ENCODE measurements around the gene LLGL1.

The LLGL1 gene

DNA sequence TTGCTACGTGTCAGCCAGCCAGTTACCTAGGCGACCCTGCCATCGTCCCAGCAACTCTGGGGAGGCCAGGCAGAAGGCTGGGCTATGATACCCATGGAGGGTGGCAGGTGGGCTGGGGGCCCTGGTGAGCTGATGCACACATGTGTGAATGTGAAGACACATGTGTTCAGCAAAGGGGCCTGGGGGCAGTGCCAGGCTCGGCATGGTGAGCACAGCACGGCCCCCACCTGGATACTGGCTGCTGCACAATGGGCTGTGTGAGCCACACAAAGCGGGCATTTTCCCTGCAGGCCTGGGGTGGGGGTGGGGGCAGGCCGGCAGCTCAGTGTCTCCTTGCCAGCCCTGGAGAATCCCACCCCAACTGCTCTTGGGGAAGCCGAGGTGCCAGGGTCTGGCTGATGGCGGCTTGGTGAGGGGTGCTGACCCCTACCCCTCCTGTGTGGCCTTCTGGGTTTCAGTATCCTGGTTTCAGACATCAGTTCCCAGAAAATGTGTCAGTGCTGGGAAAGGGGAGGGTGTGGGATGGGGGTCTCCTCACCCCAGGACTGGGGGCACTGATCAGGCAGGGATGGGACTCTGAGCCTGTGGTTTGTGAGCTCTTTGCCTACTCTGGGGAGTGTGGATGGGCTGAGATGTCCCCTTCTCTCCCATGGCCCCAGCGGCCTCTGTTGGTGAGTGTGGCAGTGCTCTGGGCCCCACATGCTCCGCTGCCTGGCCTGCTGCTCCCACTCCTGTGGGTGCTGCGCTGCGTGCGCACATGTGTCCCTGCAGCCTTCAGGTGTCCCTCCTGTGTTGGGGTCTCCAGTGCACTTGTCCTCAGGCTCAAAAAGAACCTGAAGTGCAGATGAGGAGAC, 5.1 kb downstream of the LLGL1 start:
- peak; percentile 92 for DNase-seq (ENCODE audit: low spot score)

DNA sequence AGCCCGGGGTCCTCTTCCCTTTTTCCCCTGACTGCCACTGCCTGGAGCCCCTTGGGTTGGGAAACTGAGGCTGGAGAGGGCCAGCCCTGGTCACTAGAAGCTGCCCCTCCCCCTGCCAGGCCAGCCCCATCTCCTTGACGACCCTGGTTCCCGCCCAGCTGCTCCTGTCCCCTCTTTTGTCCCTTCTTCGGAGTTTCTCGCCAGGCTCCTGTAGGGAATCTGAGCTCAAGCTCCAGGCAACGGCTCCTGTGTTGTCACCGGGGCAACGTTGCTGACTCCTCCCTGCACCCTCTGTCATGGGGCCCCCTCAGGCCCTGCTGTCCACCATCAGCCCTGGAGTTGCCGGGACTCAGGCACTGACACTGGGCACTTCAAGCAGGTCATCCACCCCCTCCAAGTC, 5.7 kb downstream of the LLGL1 start:
- DNase-seq (ENCODE audit: low spot score): peak; percentile 68

DNA sequence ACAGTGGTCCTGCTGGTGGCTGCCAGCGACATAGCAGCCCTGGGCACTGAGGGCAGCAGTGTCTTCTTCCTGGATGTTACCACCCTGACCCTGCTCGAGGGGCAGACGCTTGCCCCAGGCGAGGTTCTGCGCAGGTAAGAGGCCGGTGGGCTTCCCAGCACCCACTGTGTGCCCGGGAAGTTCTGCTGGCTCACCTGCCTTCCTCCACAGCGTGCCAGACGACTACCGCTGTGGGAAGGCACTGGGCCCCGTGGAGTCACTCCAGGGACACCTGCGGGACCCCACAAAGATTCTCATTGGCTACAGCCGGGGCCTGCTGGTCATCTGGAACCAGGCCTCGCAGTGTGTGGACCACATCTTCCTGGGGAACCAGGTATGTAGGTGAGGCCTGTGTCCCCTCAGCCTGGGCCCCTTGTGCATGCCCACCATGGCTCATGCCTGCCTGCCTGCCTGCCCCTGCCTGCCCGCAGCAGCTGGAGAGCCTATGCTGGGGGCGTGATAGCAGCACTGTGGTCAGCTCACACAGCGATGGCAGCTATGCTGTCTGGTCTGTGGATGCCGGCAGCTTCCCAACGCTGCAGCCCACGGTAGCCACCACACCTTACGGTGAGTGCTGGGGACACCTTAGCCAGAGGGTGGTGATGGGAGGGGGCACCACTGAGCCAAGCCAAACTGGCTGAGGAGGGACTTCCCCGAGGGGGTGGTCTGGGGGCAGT, 8.5 kb downstream of the LLGL1 start:
- DNase-seq (ENCODE audit: low spot score): no peak

DNA sequence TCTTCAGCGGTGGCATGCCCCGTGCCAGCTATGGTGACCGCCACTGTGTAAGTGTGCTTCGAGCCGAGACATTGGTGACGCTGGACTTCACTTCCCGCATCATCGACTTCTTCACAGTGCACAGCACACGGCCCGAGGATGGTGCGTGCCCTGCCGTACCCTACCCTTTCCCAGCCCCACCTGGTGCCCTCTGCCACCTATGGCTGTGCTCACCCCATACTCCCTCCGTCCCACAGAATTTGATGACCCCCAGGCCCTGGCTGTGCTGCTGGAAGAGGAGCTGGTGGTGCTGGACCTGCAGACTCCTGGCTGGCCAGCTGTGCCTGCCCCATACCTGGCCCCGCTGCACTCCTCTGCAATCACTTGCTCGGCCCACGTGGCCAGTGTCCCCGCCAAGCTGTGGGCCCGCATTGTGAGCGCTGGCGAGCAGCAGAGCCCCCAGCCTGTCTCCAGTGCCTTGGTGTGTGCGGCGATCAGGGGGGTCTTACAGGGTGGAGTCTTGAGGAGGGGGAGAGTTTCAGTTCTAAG, 9.5 kb downstream of the LLGL1 start:
- no peak for DNase-seq (ENCODE audit: low spot score)

DNA sequence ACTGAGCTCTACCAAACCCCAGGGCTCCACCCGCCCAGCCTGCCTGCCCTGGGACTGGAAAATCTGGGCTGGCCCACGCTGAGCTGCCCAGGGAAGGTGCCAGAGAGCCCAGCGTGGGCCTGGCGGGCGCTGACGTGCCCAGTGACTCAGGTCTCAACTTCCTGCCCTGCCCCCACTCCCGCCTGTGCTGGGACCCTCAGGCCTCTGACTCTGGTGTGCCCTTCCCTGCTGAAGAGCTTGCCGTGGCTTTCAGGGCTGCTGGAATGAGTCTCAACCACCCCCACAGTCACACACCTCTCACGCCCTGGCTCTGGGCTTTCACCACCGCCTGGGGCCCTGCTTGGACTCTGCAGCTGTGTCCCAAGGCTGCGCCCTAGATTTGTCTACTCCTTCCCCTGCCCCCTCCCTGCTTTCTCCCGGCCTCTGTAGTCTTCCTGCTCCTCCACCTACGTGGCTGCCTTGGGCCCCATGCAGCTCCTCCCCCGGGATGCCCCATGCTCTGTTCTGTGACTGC, 10.4 kb downstream of the LLGL1 start:
- no peak for DNase-seq (ENCODE audit: low spot score)

DNA sequence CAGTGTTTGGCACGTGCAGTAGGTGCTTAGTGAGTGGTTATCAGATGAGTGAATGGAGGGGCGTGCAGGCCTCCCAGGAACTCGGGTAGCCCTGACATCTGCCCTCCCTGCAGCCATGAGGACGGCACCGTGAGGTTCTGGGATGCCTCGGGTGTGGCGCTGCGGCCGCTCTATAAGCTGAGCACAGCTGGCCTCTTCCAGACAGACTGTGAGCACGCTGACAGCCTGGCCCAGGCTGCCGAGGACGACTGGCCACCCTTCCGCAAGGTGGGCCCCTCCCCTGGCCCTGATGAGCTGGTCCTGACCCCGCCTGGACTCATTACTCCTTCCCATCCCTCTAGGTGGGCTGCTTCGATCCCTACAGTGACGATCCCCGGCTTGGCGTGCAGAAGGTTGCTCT, 11.1 kb downstream of the LLGL1 start:
- DNase-seq (ENCODE audit: low spot score): no peak

DNA sequence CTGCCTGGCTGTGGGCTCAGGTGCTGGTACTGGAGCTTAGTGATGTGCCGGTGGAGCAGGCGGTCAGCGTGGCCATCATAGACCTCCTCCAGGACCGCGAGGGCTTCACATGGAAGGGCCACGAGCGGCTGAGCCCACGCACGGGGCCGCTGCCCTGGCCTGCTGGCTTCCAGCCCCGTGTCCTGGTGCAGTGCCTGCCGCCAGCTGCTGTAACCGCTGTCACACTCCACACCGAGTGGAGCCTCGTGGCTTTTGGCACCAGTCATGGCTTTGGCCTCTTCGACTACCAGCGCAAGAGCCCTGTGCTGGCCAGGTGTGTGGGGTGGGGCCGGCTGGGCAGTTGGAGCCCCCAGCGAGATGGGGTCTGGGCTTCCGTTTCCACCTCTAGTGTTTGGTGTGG, 12.0 kb downstream of the LLGL1 start:
- DNase-seq (ENCODE audit: low spot score): no peak

DNA sequence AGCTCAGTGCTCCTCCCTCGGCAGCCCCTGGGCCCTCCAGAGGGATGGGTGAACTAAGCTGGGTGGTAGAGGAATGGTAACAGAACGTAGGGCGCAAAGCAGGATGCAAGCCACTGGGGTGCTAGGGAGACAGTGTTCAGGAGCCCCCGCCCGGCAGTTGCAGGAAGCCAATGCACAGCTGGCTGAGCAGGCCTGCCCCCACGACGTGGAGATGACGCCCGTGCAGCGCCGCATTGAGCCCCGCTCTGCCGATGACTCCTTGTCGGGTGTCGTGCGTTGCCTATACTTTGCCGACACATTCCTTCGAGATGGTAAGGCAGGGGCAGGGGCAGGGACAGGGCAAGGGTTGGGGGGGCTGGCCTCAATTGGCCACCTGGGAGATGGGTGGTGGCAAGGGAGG, 12.9 kb downstream of the LLGL1 start:
- DNase-seq (ENCODE audit: low spot score): no peak

DNA sequence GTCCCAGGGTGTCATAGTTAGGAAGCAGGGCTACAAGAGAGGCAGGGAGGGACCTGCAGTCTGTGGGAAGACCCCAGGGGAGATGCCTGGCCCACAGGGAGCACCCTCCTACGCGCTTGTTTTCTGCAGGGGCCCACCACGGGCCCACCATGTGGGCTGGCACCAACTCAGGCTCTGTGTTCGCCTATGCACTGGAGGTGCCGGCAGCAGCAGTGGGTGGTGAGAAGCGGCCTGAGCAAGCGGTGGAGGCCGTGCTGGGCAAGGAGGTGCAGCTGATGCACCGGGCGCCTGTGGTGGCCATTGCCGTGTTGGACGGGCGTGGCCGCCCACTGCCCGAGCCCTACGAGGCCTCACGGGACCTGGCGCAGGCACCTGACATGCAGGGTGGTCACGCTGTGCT, 15.0 kb downstream of the LLGL1 start:
- DNase-seq (ENCODE audit: low spot score): no peak

DNA sequence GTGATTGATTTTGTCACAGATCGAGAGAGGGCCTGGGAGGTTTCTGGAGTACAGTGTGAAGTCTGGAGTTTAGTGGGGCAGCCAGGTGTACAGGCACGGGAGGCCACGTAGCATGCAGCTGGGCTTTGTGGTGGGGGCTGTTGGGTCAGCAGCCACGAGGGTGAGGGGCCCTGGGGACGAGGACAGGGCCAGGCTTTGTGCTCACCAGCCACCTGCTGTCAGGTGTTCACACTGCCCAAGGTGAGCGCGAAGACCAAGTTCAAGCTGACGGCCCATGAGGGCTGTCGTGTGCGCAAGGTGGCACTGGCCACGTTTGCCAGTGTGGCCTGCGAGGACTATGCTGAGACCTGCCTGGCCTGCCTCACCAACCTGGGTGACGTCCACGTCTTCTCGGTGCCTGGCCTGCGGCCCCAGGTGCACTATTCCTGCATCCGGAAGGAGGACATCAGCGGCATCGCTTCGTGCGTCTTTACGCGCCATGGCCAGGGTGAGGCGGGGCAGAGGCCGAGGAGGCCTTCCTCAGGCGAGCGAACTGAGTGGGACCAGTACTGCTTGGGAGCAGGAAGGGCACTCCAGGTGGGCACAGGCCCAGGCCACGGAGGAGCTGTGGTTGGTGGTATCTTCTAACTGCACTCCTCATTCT, 15.9 kb downstream of the LLGL1 start:
- no peak for DNase-seq (ENCODE audit: low spot score)

DNA sequence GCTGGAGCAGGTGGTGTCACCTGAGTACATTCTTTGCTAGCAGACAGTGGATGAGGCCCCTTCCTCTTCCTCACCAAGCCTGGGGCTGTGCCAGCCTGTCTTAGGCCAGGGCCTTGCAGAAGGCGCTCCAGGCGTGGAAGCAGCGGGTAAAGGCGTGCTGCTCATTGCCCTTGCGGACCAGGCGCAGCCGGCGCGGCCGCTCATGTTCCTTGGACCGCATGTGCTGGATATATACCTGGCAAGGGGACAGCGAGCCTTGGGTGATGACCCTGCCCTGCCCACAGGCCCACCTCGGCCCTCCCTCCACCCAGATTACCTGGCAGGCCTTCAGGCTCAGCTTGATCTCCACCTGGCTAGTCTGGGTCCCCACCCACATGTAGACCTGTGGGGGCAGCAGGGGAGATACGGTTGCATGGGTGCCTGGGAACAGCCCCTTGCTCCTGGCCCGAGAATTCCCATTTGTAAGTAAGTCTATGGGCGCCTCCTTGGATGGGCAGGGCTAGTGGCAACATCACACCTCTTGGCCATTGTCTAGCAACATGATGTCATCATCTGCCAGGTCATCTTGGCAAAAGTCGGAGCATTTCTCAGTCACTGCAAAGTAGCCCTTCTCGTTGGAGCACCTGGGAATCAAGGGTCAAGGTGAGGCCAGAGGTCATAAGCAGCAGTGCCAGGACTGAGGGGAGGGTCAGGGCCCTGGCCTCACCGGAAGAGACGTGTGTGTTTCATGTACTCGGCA, 19.8 kb downstream of the LLGL1 start:
- no peak for DNase-seq (ENCODE audit: low spot score)

DNA sequence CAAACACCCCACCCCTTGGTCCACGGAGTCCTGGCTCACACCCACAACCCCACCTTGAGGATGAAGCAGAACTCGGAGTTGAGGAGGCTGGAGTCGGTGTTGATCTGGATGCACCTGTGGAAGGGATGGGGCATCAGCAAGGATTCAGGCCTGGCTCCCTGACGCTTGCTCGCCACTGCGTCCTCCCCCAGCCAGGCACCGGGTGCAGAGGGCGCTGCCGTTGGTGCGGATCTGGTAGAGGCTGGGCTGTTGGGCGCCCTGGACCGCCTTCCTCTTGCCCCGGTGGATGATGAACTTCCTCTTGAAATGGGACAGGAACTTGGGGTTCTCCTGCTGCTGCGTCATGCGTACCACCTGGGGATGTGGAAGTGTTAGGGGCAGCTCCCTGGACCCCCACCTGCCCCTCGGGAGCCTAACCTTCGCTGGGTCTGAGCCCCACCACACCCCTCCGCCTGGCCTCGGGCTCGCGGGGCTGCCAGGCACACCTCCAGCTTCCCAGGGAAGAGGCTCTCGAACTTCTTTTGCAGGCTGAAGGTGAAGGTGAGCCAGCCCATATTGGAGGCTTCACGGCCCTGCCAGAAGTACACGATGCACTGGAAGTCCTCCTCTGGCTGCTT, 20.8 kb downstream of the LLGL1 start:
- DNase-seq (ENCODE audit: low spot score): no peak

DNA sequence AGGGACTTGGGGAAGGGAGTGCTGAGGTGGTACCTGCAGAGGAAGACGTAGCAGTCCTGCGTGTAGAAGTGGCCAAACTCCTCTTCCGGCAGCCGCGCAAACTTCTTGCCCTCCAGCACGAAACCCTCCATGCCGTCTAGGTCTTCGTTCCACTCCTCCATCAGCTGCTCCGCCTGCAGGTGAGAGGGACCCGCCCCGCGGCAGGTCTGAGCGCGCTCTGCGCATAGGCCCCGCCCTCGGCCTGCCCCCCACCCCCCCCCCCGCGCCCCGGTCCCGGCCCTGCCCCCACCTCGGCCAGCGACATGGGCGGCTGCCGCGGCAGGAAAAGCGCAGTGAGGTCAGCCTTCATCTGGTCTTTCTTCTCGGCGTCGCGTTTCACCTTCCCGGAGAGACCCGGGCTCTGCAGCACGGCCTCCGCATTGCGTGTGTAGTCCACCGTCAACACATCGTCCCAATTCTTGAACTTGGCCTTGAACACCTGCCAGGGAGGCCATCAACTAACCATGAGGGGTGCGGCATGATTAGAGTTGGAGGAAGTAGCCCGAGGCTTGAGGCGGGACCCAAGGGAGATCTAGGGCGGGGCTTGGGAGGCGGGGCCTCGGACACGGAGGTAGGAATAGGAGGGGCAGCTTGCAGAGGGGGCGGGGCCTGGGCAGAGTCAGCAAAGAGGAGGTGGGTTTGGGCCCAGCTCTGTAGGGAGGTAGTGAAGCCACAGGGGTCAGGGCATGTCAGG, 21.6 kb downstream of the LLGL1 start:
- DNase-seq (ENCODE audit: low spot score): no peak

DNA sequence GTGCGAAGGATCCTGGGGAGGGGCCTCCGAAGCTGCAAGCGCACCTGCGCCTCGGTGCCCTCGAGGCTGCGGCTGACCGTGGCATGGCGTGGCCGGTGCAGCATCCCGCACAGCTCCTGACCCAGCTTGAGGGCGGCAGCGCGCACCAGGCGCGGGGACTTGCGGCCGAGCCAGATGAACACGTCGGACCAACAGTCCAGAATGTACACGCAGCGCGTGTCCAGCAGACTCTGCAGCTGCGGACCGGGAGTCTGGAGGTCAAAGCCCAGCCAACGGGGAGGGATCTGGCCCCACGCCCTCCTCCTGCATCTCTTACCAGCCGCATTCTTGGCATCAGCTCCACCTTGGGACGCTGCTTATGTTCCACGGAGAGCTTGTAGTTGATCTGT, 22.2 kb downstream of the LLGL1 start:
- DNase-seq (ENCODE audit: low spot score): no peak

DNA sequence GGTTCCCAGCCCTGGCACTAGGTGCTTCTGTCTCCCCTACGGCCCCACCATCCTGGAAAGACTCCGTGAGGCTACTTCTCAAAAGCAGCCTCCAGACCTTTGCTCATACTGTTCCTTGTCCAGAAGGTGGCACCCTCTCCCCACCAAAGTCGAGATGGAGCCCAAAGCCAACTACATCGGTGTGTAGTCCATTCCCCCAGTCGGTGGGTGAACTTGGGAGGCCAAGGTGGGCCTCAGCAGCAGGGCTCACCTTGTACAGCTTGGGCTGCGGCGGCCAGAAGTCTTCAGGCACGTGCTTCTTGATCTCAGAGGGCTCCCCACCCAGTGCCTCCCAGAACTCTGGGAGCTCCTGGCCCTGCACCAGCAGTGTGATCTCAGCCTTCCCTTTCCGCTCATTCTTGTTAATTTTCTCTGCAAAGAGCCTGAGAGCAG, 22.9 kb downstream of the LLGL1 start:
- peak; percentile 86 for DNase-seq (ENCODE audit: low spot score)

DNA sequence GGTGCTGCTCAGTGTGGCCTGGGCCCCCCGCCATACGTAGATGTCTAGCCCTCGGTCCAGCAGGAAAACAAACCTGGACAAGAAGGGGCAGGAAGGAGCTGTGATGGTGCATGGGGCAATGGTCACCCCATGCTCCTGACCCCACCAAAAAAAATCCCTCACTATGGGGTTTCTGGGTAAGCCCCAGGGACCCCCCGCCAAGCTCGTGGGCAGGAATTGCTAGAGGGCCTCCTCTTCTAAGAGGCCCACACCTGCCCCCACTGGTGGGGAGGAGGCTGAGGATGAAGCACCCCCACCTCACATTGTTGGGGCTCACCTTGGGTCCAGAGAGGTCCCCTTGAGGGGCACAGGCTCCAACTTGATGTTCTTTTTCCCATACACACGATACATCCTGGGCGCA, 23.4 kb downstream of the LLGL1 start:
- DNase-seq (ENCODE audit: low spot score): no peak

DNA sequence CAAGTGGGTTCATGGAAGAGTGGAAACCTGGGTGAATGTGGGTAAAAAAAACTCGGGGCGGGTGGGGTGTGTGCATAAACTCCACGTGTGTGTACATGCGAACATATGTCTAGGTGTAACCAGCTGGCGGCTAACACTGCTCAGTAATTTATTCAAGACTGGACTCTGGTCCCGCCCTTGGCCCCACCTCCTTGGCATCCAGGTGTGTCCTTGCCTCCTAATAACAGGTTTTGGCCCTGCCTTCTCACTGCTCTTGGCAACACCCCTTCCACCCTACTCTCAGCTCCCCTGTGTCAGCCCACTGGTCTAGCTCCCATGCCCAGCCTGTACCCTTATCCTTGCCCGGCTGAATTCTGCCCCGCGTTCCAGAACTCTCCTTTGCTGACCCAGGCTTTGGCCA, 24.8 kb downstream of the LLGL1 start:
- DNase-seq (ENCODE audit: low spot score): no peak

DNA sequence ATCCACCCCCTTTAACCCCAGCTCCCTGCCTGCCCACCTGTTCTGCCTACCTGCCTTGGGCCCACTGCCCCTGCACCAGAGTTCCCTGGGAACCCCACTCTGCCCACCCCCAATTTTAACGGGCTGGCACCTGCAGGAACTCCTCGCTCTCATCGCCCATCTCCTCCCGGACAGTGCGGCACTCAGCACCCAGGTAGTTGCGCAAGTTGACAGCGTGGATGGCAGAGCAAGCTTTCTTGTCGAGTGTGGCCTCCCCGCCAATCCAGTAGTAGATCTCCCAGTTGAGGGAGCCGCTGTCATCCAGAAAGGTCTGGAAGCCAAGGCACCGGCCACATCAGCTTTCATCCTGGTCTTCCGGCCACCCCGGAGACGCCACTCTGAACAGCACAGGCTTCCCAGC, 25.3 kb downstream of the LLGL1 start:
- DNase-seq (ENCODE audit: low spot score): no peak

DNA sequence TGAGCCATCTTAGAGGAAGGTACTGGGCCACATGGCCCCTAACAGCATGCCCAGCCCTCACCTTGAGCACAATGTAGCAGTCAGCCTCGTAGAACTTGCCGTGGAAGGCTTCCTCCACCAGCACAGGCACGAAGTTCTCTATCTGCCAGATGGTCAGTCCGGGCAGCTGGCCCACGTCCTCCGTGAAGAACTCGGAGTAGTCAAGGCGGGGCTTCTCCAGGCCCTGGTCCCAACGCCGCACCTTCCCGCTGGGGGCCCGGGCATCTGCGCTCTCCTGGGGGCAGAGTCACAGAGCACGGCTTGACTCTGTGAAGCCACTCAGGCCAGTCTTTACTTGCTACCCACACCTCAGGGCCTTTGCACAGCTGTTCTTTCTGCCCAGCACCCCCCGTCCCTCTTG, 25.8 kb downstream of the LLGL1 start:
- no peak for DNase-seq (ENCODE audit: low spot score)

DNA sequence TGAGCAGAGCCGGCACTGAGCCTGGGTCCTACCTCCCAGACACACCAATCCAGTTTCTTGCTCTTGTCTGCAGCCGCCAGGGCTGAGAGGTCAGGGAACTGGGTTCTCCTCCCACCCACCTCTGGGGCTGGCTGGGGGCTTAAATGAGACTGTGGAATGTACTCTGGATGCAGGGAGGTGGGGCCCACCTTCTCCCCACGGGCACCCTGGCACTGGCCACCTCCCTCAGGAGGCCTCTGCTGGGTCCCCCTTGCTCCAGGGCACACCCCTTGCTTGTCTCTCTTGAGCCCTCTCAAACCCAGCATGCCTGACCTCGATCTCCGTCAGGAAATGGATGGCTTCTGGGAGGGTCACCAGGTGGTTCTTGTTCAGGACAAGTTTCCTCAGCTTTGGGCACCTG, 26.7 kb downstream of the LLGL1 start:
- DNase-seq (ENCODE audit: low spot score): no peak
